Fibroblast of the aortic adventitia (primary cell): ENCODE results near the gene ZNF627. TPM values are rescaled to one million over a fixed set of nuclear protein-coding genes. Genes with fewer than 3 reads are reported as not detected.

ENCODE experiments used
- DNase-seq: peaks from one replicate; pipeline ENCODE4 v3.0.0-alpha.2; 2010; ENCODE audit warnings: low read depth
- H3K4me3 ChIP-seq: 2 replicates; pipeline ENCODE4 v1.5.1; 2011; ENCODE audit warnings: low read depth, mild to moderate bottlenecking, control low read depth, low read length, moderate library complexity
- CTCF ChIP-seq: IDR thresholded peaks from 2 replicates; pipeline ENCODE4 v1.5.1; 2011; ENCODE audit warnings: mild to moderate bottlenecking, low read length, control low read depth, inconsistent platforms; ENCODE audit not compliant: insufficient read depth
- total RNA-seq: library from RNA; depleted of rRNA; stranded (reverse); fragments of >200 nt; gene quantifications from 2 replicates; pipeline ENCODE4 v1.2.3, GENCODE V29; 2012; ENCODE audit warnings: low replicate concordance

The ZNF627 gene
- total RNA-seq, 1 donor: 11.7 TPM

GRCh38 chr19:11639245-11639601, 41.9 kb downstream of the ZNF627 start:
- no peak overlapping the region for H3K4me3 ChIP-seq
- no peak for DNase-seq

GRCh38 chr19:11639602-11640471, 42.6 kb downstream of the ZNF627 start:
- H3K4me3 ChIP-seq: peak overlapping the region; percentile 81
- peak; percentile 83 for DNase-seq
- no peak for TF ChIP-seq CTCF

More at GRCh38 chr19:11639245-11639601, 41.9 kb downstream of the ZNF627 start:
- no peak for TF ChIP-seq CTCF

GRCh38 chr19:11641244-11641643, 44.0 kb downstream of the ZNF627 start:
- DNase-seq: no peak
- no peak for TF ChIP-seq CTCF
- H3K4me3 ChIP-seq: no peak overlapping the region

GRCh38 chr19:11642902-11643301, 45.6 kb downstream of the ZNF627 start:
- no peak for DNase-seq
- no peak for TF ChIP-seq CTCF
- no peak overlapping the region for H3K4me3 ChIP-seq

- H3K4me3 ChIP-seq: no peak overlapping the region
- DNase-seq: peak; percentile 75
- TF ChIP-seq CTCF: no peak
Observed at GRCh38 chr19:11649941-11650340, 52.7 kb downstream of the ZNF627 start.

GRCh38 chr19:11651062-11651461, 53.8 kb downstream of the ZNF627 start:
- no peak for DNase-seq

More at GRCh38 chr19:11651062-11651461, 53.8 kb downstream of the ZNF627 start:
- no peak overlapping the region for H3K4me3 ChIP-seq
- no peak for TF ChIP-seq CTCF
